ENCODE data around the gene TTK. TPM values are rescaled to one million over a fixed set of nuclear protein-coding genes. Genes with fewer than 3 reads are reported as not detected.
A peak's percentile ranks its signal among the peaks of the same experiment; 100 is the strongest.

Gene TTK
- total and polyA plus RNA-seq, 2 experiments from 2014 or later = 50.7 to 79.6 TPM

GRCh38 chr6:80005406-80005805 lies 957 bp downstream of the TTK start:
- Mint-ChIP-seq H3K9me3 (no peaks in the 10 kb centered on the region; the same call in 2 of the 3 replicates), H3K4me3 (peak overlapping the region; percentile 96), H3K36me3 (ENCODE audit: low read depth) (peaks cover 34% of the 10 kb centered on the region), H3K4me1 (peaks cover 21% of the 10 kb centered on the region), H3K27me3 (ENCODE audit: insufficient read depth, low read depth, poor library complexity) (no peaks in the 10 kb centered on the region), H3K27ac (peak overlapping the region; percentile 98)
- H3K36me3 ChIP-seq (ENCODE audit: insufficient read depth) = peaks cover 27% of the 10 kb centered on the region
- H3K4me2 ChIP-seq = peak overlapping the region; percentile 85
- no peaks in the 10 kb centered on the region; the same call in 1 of the 2 replicates for H4K20me1 ChIP-seq (replicated peaks; ENCODE audit: insufficient read depth)
- DNase-seq (ENCODE audit: low spot score) (no peak), ATAC-seq (no peak)
- no peaks in the 10 kb centered on the region for H3K27me3 ChIP-seq (ENCODE audit: insufficient read depth)
- no peak overlapping the region for H3K27ac ChIP-seq (ENCODE audit: low read depth)
- H3K4me3 ChIP-seq = peak overlapping the region; percentile 63
- H3K9me2 ChIP-seq (ENCODE audit: insufficient read depth) = no peaks in the 10 kb centered on the region
- H3F3A ChIP-seq (replicated peaks; ENCODE audit: low read depth) = no peaks in the 10 kb centered on the region
- TF ChIP-seq CREB1 (CRISPR knock-in tag; IDR thresholded peaks at IDR 0.05; ENCODE audit: low read depth) = peak; percentile 67
- TF ChIP-seq EZH2phosphoT487 (IDR thresholded peaks at IDR 0.05; ENCODE audit: unreplicated experiment) = no peak
- no peak for TF ChIP-seq ZNF331 (CRISPR knock-in tag; IDR thresholded peaks at IDR 0.05; ENCODE audit: low read depth)
- peaks cover 35% of the 10 kb centered on the region for H3K79me2 ChIP-seq (replicated peaks; ENCODE audit: insufficient read depth)
- H2AFZ ChIP-seq = no peak overlapping the region
- H3K4me1 ChIP-seq (ENCODE audit: insufficient read depth) = peaks cover 18% of the 10 kb centered on the region; the same call in 1 of the 2 replicates

GRCh38 chr6:80006541-80006940 lies 2.1 kb downstream of the TTK start:
- H3K36me3 ChIP-seq (ENCODE audit: insufficient read depth) = peaks cover 37% of the 10 kb centered on the region
- Mint-ChIP-seq H3K27me3 (ENCODE audit: insufficient read depth, low read depth, poor library complexity) (no peaks in the 10 kb centered on the region), H3K9me3 (no peaks in the 10 kb centered on the region; the same call in 2 of the 3 replicates), H3K4me1 (peaks cover 21% of the 10 kb centered on the region), H3K36me3 (ENCODE audit: low read depth) (peaks cover 45% of the 10 kb centered on the region), H3K27ac (no peak overlapping the region), H3K4me3 (no peak overlapping the region)
- H4K20me1 ChIP-seq (replicated peaks; ENCODE audit: insufficient read depth) = no peaks in the 10 kb centered on the region; the same call in 1 of the 2 replicates
- no peaks in the 10 kb centered on the region for H3F3A ChIP-seq (replicated peaks; ENCODE audit: low read depth)
- DNase-seq (ENCODE audit: low spot score) = no peak
- peaks cover 18% of the 10 kb centered on the region; the same call in 1 of the 2 replicates for H3K4me1 ChIP-seq (ENCODE audit: insufficient read depth)
- peaks cover 35% of the 10 kb centered on the region for H3K79me2 ChIP-seq (replicated peaks; ENCODE audit: insufficient read depth)
- no peak for ATAC-seq
- H3K4me3 ChIP-seq = 0 out of 2 replicates have a peak overlapping the region, but pooled peaks have one; percentile 14
- no peak overlapping the region for H3K27ac ChIP-seq (ENCODE audit: low read depth)
- H2AFZ ChIP-seq = no peak overlapping the region
- no peaks in the 10 kb centered on the region for H3K27me3 ChIP-seq (ENCODE audit: insufficient read depth)
- peak overlapping the region; percentile 85; the same call in 1 of the 2 replicates for H3K4me2 ChIP-seq
- no peaks in the 10 kb centered on the region for H3K9me2 ChIP-seq (ENCODE audit: insufficient read depth)
- TF ChIP-seq ZNF331 (CRISPR knock-in tag; IDR thresholded peaks at IDR 0.05; ENCODE audit: low read depth) = no peak
- no peak for TF ChIP-seq ZNF462 (CRISPR knock-in tag; IDR thresholded peaks at IDR 0.05)
- TF ChIP-seq ZNF114 (CRISPR knock-in tag; IDR thresholded peaks at IDR 0.05) = no peak
- TF ChIP-seq STAT1 (IDR thresholded peaks at IDR 0.05; ENCODE audit: unreplicated experiment) = no peak
- TF ChIP-seq POLR2AphosphoS5 (IDR thresholded peaks at IDR 0.05; ENCODE audit: low read depth) = no peak
- no peak for TF ChIP-seq EZH2phosphoT487 (IDR thresholded peaks at IDR 0.05; ENCODE audit: unreplicated experiment)
- TF ChIP-seq JUNB (IDR thresholded peaks at IDR 0.05; ENCODE audit: unreplicated experiment) = no peak
- TF ChIP-seq ETS1 (IDR thresholded peaks at IDR 0.05) = no peak
- TF ChIP-seq NANOG (IDR thresholded peaks at IDR 0.05; ENCODE audit: borderline replicate concordance) = no peak
- TF ChIP-seq REST (IDR thresholded peaks at IDR 0.05; ENCODE audit: unreplicated experiment) = no peak
- TF ChIP-seq CREB1 (CRISPR knock-in tag; IDR thresholded peaks at IDR 0.05; ENCODE audit: low read depth) = no peak
